ENCODE results near the gene ETS1. TPM values are rescaled to one million over a fixed set of nuclear protein-coding genes. Genes with fewer than 3 reads are reported as not detected.

The ETS1 gene
- total RNA-seq, 1 experiment from 2014 or later = 29.9 TPM

- H4K20me1 ChIP-seq (ENCODE audit: control insufficient read depth, insufficient read depth, insufficient read length) = no peaks in the 10 kb centered on the region
- peaks cover 3 to 31% (median 8%) of the 10 kb centered on the region in 3 experiments; a peak in 5 of 7 replicates for H3K36me3 Mint-ChIP-seq (ENCODE audit: insufficient read depth in 1 of 3, low read depth in 3 of 3)
- H4K5ac ChIP-seq (ENCODE audit: insufficient read length, low read depth, low read length) = no peak overlapping the region
Measured at GRCh38 chr11:128458321-128458720, 129.0 kb downstream of the ETS1 start.

More at GRCh38 chr11:128458321-128458720, 129.0 kb downstream of the ETS1 start:
- Histone ChIP-seq H2BK15ac (ENCODE audit: low read depth, low read length) (no peak overlapping the region), H3K18ac (ENCODE audit: insufficient read length, low read depth, low read length) (no peak overlapping the region), H3K23me2 (ENCODE audit: insufficient read length, low read depth, low read length, poor library complexity, severe bottlenecking) (no peaks in the 10 kb centered on the region), H2BK5ac (ENCODE audit: insufficient read length, low read length) (no peak overlapping the region), H3T11ph (ENCODE audit: low read length) (no peak overlapping the region), H3K56ac (ENCODE audit: insufficient read length, low read depth, low read length) (no peak overlapping the region), H2BK120ac (ENCODE audit: low read depth, low read length, poor library complexity, severe bottlenecking) (no peak overlapping the region), H3K27ac (ENCODE audit: insufficient read length, low read depth, low read length) (no peak overlapping the region), H3K9ac (ENCODE audit: extremely low read depth, insufficient read length, low read length) (no peak overlapping the region), H2AK5ac (ENCODE audit: insufficient read length, low read length) (no peak overlapping the region), H3K4ac (ENCODE audit: low read depth, low read length) (no peak overlapping the region), H3K9me3 (ENCODE audit: control insufficient read depth, low read depth, low read length) (no peaks in the 10 kb centered on the region), H3K79me1 (ENCODE audit: insufficient read depth, low read depth, low read length, poor library complexity, severe bottlenecking) (no peaks in the 10 kb centered on the region), H4K8ac (replicated peaks; ENCODE audit: insufficient read length, low read depth, low read length) (no peak overlapping the region), H3K4me1 (ENCODE audit: insufficient read depth, low read length) (no peaks in the 10 kb centered on the region), H4K91ac (ENCODE audit: insufficient read length, low read depth, low read length) (no peak overlapping the region), H3K4me2 (ENCODE audit: insufficient read depth, insufficient read length, low read length) (no peak overlapping the region), H3K14ac (ENCODE audit: insufficient read depth, low read length) (no peak overlapping the region), H3K27me3 (ENCODE audit: insufficient read depth, low read length) (no peaks in the 10 kb centered on the region), H3K79me2 (ENCODE audit: insufficient read depth, low read length) (no peaks in the 10 kb centered on the region), H2BK12ac (ENCODE audit: insufficient read length, low read depth, low read length) (no peak overlapping the region), H2BK20ac (ENCODE audit: low read depth, low read length, poor library complexity, severe bottlenecking) (no peak overlapping the region), H3K23ac (ENCODE audit: insufficient read length, low read depth, low read length) (no peak overlapping the region), H2AFZ (ENCODE audit: low read length) (no peak overlapping the region)
- no peak for DNase-seq
- Mint-ChIP-seq H3K27me3 (ENCODE audit: low read depth) (no peaks in the 10 kb centered on the region), H3K27ac (no peak overlapping the region), H3K9me3 (no peaks in the 10 kb centered on the region), H3K4me1 (no peaks in the 10 kb centered on the region), H3K4me3 (no peak overlapping the region)
- no peak for TF ChIP-seq CTCF (conservative IDR thresholded peaks at IDR 0.05)
- no CpG with 5 or more reads among the region's 5 CpGs for WGBS (ENCODE audit: extremely low coverage, insufficient read length, low lambda C conversion rate)

Data from H9 (cell line).